IgD-negative memory B cell (primary cell): ENCODE measurements around the gene INPP5E. TPM values are rescaled to one million over a fixed set of nuclear protein-coding genes. Genes with fewer than 3 reads are reported as not detected.

Experiments used
- H3K27ac Mint-ChIP-seq, 3 donors: one replicate each; pipeline ENCODE4 v1.8.0; 2020 to 2022; ENCODE audit warnings: mild to moderate bottlenecking in 3 of 3, mixed read lengths in 3 of 3, moderate library complexity in 1 of 3
- H3K27me3 Mint-ChIP-seq: one replicate; pipeline ENCODE4 v1.8.0; 2021; ENCODE audit warnings: mixed read lengths
- H3K36me3 Mint-ChIP-seq: one replicate; pipeline ENCODE4 v1.8.0; 2020; ENCODE audit warnings: mild to moderate bottlenecking, mixed read lengths
- H3K4me1 Mint-ChIP-seq, 3 donors: one replicate each; pipeline ENCODE4 v1.8.0; 2020 to 2022; ENCODE audit warnings: mixed read lengths in 3 of 3, mild to moderate bottlenecking in 1 of 3
- H3K4me3 Mint-ChIP-seq, 4 donors: one replicate each; pipeline ENCODE4 v1.8.0; 2020 to 2022; ENCODE audit warnings: mild to moderate bottlenecking in 4 of 4, mixed read lengths in 4 of 4, moderate library complexity in 3 of 4
- H3K9me3 Mint-ChIP-seq, 3 donors: one replicate each; pipeline ENCODE4 v1.8.0; 2020 to 2021; ENCODE audit warnings: mixed read lengths in 3 of 3, mild to moderate bottlenecking in 1 of 3
- polyA plus RNA-seq: library from polyadenylated mRNA; unstranded; fragments of 300-500 nt; fragmentation: Illumina TruSeq; gene quantifications from one replicate; pipeline ENCODE4 v1.2.3, GENCODE V29; 2021

The INPP5E gene
- polyA plus RNA-seq, 1 donor from 2014 or later, result 6.9 TPM

DNA sequence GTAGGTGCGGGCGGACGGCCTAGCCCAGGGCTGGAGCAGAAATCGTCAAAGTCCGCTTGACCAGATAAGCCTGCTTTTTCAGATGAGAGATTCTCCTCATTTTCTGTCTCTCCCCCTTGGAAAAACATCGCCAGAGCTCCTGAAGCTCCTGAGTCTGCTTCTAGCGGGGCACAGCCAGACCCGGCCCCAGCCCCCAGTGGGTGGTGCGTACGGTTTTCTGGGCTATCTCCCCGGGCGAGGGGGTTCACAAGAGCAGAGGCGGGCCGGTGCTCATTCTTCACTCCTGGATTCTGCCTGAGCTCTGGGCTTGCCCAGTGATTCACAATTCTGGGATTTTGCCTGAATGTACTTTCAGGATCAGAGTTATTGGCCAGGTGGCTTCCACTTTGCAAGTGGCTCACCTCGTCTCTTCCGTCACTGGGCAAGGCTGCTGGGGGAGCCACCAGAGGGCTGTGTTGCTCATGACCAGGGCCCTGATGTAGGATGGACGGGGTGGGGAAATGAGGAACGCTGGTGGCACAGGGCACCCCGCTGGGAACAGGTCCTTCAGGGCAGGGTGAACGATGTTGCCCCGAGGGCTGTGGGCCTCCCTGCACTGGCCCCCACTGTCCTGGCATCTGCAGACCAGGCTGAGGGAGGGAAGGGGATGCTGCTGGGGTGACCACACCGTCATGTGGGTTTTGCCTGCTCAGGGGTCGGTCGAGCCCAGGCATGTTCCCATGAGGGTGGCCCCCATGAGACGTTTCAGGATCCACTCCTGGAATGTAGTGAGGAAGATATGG lies 36.9 kb upstream of the INPP5E start:
- H3K4me3 Mint-ChIP-seq, result no peak overlapping the region
- no peaks in the 10 kb centered on the region for H3K9me3 Mint-ChIP-seq
- H3K27me3 Mint-ChIP-seq, result no peaks in the 10 kb centered on the region
- peak overlapping the region in 1 of 3 donors; percentile 19 for H3K27ac Mint-ChIP-seq
- no peaks in the 10 kb centered on the region for H3K36me3 Mint-ChIP-seq
- peaks cover 12 to 15% (median 13%) of the 10 kb centered on the region in 3 donors for H3K4me1 Mint-ChIP-seq

DNA sequence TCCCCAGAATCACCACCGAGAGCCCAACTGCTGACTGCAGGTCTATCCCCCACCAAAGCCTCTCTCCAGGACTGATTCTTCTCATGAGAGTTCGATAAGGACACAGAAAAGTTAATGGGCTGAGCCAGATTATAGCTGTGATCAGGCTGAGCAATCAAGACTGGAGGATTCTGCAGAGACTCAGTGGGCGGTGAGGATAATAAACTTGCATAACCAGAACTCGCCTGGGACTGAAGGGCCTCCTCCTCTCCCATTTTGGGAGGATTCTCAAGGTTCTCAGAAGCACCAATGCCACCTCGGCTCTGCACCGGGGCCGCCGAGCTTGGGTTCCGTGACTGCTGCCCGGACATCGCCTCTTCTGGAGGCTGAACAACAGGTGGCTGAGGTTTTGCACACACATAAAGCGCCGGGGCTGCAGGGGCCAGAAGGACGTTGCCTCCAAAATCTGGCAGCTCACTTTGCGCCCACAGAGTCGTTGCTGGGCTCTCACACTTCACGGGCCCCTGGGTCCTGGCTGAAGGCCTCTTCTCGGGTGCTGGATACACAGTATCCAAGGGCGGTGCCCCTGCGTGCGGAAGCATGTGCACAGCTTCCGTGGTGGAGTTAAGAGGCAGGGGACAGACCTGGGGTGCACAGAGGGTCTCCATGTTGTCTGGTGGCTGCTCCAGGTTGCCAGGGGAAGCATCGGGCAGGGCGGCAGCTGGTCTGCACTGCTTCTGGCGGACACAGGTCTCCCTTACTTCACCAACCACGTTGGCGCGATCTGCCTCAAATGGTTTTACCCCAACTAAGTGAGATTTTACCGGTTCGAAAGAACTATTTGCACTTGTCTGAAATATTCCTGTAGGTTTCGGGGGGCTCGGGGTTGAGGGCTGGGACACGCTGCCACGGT lies 35.6 kb upstream of the INPP5E start:
- Mint-ChIP-seq H3K36me3 (no peaks in the 10 kb centered on the region), H3K4me3 (no peak overlapping the region), H3K27me3 (no peaks in the 10 kb centered on the region), H3K27ac (peak overlapping the region in 1 of 3 donors; percentile 62), H3K4me1 (peaks cover 8 to 11% (median 9%) of the 10 kb centered on the region in 3 donors), H3K9me3 (no peaks in the 10 kb centered on the region)

DNA sequence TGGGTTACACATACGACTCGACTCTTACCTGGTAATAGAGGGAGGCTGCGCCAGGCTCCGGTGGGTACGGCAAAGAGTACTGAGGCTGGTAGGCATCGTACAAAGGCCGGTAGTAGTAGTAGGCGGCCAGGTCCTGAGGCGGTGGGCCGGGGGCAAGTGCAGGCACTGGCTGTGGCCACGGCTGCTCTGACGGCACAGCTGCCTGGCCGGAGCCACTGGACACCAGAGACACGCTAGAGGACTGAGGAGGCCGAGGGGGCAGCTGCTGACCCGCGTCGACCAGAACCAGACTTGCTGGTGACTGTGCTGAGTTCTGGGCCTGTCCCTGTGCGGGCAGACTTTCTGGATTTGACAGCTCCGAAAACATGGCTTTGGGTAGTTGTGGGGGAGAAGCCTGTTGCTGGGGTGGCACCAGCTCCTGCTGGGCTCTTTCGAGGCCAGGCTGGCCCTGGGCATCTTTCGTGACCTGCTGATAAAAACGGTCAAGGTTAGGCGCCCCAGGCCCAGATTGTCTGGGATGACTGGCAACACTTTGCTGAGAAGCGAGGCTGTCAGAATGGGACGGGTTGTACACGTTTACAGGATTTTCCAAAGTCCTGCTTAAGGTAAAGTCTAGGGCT lies 34.5 kb upstream of the INPP5E start:
- Mint-ChIP-seq H3K9me3 (no peaks in the 10 kb centered on the region), H3K36me3 (no peaks in the 10 kb centered on the region), H3K27ac (peak overlapping the region in 1 of 3 donors; percentile 62), H3K4me3 (no peak overlapping the region), H3K27me3 (no peaks in the 10 kb centered on the region), H3K4me1 (peaks cover 4 to 7% (median 6%) of the 10 kb centered on the region in 3 donors)

DNA sequence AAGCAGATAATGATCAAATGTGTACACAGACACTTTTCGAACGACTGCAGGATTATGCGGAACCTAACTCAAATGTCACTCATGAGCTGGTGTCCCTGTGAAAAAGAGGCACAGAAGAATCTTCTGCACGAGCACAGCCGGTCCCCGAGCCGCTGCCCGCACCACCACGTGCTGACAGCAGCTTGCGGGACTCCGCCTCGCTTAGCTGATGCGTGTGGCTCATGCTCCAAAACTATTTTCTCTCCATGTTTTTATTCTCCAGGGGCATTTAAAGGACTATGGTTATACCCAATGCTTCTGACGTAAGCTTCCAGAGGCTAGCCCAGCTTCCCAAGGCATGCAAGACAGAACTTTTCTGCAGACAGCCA lies 33.7 kb upstream of the INPP5E start:
- no peaks in the 10 kb centered on the region for H3K36me3 Mint-ChIP-seq
- H3K9me3 Mint-ChIP-seq, result no peaks in the 10 kb centered on the region
- H3K27ac Mint-ChIP-seq, result no peak overlapping the region
- H3K27me3 Mint-ChIP-seq, result no peaks in the 10 kb centered on the region
- H3K4me3 Mint-ChIP-seq, result no peak overlapping the region
- H3K4me1 Mint-ChIP-seq, result peaks cover 0 to 4% (median 2%) of the 10 kb centered on the region in 3 donors

DNA sequence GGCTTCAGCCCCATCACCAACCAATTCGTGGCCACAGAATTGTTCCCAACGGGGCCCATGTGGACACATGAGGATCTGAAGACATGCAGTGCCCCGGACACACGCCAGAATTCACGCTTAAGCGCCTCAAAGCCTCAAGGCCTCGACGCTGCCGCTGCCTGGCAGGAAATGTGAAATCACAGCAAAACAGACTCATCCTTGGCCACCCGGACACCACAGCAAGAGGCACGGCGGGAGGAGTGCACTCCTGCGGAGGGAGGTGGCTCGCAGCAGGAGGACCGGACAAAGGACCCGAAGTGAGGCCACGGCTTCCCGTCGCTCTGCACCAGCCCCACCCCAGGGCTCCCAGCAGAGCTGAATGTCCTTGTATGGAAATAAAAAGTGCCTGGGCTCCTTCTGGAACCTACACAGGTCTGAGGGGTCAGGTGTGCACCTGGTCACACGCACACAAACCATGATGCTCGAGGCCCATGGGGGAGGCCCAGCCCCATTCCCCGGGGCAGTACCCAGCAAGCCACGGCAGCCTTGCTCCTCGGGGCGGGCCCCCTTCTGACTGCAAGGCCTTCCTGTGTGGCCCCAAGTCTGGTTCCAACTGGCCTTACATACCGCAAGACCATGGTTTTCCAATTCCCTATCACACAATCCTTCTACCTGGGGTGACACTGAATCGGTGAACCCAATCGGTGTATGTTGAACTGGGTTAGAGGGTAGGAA lies 33.2 kb upstream of the INPP5E start:
- Mint-ChIP-seq H3K4me3 (no peak overlapping the region), H3K27me3 (no peaks in the 10 kb centered on the region), H3K4me1 (peaks cover 0 to 2% (median 2%) of the 10 kb centered on the region in 3 donors), H3K36me3 (no peaks in the 10 kb centered on the region), H3K27ac (no peak overlapping the region), H3K9me3 (no peaks in the 10 kb centered on the region)

DNA sequence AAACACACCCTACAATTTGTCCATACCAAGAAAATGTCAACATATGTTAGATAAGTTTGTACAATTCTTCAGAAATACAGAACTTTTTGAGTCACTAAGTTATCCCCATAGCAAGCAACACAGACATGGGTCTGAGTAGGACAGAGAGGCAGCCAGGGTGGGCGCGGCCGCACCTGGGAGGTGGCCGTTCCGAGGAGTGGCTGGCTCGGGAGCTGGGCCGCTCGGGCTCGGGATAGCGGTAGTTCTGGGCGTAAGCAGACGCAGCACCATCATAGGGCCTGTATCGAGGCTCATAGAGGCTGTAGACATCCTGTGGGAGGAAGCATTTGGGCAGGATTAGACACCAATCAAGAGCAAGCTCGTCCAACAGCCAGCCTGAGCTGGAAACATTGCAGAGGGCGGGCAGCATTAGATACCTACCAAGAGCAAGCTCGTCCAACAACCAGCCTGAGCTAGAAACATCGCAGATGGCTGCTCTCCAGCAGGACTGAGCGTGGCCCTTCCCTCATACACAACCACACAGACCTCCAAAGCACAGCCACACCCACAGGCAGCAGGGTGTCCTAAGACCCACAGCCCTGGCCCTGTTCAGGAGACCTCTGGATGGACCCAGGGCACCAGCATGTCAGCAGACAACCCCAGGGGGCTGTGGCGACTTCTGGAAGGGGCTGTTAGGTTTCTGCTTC lies 32.3 kb upstream of the INPP5E start:
- Mint-ChIP-seq H3K27ac (no peak overlapping the region), H3K4me3 (no peak overlapping the region), H3K27me3 (no peaks in the 10 kb centered on the region), H3K9me3 (no peaks in the 10 kb centered on the region), H3K36me3 (no peaks in the 10 kb centered on the region), H3K4me1 (peaks cover 0 to 2% (median 0%) of the 10 kb centered on the region in 3 donors)

DNA sequence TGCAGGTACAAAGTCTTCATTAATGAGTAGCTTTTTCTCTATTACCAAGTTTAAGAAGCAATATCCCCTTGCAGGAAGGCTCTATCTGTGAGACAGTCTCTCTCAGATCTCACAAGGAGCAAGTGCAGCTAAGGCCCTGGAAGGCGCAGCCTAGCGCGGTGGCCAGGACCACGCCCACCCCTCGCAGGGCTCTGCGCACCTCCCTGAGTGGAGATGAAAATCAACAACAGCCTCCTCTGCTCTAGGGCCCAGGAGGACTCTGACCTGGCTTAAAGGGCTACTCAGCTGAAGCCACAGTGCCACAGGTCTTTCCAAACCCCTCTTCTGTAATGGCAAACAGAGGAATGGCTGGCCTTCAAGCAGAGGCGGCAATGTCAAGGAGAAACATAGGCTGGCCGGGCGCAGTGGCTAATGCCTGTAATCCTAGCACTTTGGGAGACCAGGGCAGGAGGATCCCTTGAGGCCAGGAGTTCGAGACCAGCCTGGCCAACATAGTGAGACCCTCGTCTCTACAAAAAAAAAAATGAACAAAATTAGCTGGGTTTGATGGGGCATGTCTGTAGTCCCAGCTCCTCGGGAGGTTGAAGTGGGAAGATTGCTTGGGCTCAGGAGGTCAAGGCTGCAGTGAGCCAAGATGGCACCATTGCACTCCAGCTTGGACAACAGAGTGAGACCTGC lies 31.3 kb upstream of the INPP5E start:
- Mint-ChIP-seq H3K36me3 (peaks cover 2% of the 10 kb centered on the region), H3K4me3 (no peak overlapping the region), H3K4me1 (peaks cover 0 to 2% (median 0%) of the 10 kb centered on the region in 3 donors), H3K9me3 (no peaks in the 10 kb centered on the region), H3K27me3 (no peaks in the 10 kb centered on the region), H3K27ac (no peak overlapping the region)

DNA sequence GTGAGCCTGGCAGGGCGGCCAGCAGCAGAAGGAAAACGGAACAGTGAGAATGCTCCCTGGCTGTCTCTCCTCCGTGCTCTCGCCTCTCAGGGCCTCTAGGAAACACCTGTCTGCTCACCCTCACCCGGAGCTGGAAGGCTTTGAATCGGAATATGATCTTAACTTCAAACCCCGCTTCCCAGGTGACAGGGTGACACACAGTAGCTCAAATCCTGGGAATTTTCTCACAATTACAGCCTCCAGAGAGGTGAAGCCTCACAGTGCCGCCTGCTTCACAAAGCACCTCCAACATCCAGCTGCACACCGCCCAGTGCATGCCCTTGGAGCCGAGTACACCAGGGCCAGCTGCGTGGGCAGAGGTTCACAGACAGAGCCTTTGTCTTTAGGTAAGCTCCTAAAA lies 30.7 kb upstream of the INPP5E start:
- H3K27me3 Mint-ChIP-seq, result no peaks in the 10 kb centered on the region
- no peak overlapping the region for H3K4me3 Mint-ChIP-seq
- H3K27ac Mint-ChIP-seq, result no peak overlapping the region
- H3K36me3 Mint-ChIP-seq, result peaks cover 2% of the 10 kb centered on the region
- H3K4me1 Mint-ChIP-seq, result peaks cover 0 to 2% (median 0%) of the 10 kb centered on the region in 3 donors
- H3K9me3 Mint-ChIP-seq, result no peaks in the 10 kb centered on the region

DNA sequence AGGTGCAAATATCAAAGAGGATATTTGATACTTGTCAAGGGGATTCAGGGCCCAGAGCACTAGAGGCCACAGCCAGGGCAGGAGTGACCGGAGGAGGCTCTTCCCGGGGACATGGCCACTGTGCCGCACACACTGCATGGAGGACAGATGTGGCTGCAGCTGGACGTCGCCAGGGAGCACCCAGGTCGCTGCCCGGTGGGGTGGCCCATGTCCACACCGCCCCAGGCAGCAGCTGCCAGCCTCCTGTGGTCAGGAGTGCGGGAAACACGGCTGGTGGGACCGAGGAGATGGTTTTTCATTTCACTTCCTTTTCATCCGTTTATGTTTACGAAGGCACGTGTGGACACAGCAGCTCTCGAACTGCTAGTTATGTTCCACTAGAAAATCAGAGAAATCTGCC lies 28.1 kb upstream of the INPP5E start:
- Mint-ChIP-seq H3K9me3 (no peaks in the 10 kb centered on the region), H3K36me3 (peaks cover 2% of the 10 kb centered on the region), H3K4me1 (no peaks in the 10 kb centered on the region), H3K27me3 (no peaks in the 10 kb centered on the region), H3K27ac (no peak overlapping the region), H3K4me3 (no peak overlapping the region)

DNA sequence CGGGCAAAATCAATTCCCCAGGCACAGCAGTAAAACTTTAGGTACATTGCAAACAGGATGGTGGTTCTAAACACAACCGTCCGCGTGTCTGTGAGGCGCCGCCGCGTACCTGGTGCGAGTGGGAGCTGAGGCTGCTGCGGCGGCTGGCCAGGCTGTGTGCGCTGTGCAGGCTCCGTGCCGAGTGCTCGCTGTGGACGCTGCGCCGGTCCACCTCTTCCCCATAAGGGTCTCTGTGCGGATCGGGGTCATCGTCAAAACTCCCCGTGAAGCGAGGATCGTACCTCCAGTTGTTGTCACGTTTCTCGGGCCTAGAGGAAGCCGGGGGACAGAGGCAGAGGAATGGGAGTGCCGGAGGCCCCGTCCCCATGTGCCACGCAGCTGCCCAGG lies 26.5 kb upstream of the INPP5E start:
- Mint-ChIP-seq H3K27me3 (no peaks in the 10 kb centered on the region), H3K4me1 (no peaks in the 10 kb centered on the region), H3K36me3 (peaks cover 2% of the 10 kb centered on the region), H3K27ac (no peak overlapping the region), H3K4me3 (no peak overlapping the region), H3K9me3 (no peaks in the 10 kb centered on the region)

DNA sequence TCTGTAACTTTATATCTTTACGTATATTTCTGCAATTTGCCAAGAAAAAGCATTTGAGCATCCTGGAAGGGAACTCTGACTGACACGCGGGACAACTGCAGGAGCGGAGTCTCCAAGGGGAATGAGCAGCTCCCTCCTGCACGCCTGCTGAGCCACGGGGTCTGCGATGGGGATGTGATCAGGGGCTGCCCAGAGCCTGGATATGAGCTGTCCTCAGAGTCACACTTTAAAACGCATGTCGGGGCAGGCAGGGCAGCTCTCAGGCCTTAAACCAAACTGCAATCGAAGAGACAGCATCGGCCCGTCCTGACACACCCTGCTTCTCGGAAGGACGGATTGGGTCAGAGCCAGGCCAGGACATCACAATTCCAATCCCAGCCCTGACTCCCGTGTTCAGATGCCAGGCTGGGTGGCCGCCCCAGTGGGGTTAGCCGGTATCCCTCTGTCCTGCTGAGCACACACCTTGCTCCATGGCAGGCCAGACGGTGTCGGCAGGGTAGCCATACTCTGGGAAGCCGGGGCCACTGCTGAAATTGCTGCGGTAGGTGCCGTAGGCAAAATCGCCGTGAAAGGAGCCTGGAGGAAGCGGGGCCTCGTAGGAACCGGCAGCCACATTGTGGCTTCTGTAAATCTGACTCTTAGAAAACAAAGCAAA lies 26.0 kb upstream of the INPP5E start:
- no peak overlapping the region for H3K27ac Mint-ChIP-seq
- H3K27me3 Mint-ChIP-seq, result no peaks in the 10 kb centered on the region
- no peaks in the 10 kb centered on the region for H3K9me3 Mint-ChIP-seq
- H3K4me3 Mint-ChIP-seq, result no peak overlapping the region
- H3K36me3 Mint-ChIP-seq, result peaks cover 2% of the 10 kb centered on the region
- no peaks in the 10 kb centered on the region for H3K4me1 Mint-ChIP-seq

DNA sequence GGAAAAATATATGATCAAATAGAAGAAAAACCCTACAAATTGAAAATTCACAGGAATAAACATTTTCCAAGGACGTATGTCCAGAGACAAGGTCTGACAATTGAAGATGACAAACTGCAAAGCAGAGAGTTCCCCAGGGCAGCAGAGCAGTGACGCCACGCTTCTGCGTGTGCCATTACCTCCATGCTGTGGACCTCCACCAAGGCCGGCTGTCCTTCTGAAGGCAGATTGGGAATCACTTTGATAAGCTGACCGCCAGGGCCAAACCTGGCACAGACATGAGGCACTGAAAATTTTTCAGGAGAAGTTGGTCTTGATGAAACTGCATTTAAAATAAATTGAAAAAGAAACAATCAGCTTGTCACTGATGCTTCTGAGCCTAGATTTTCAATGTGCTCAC lies 24.6 kb upstream of the INPP5E start:
- Mint-ChIP-seq H3K4me3 (no peak overlapping the region), H3K27ac (peak overlapping the region in 1 of 3 donors; percentile 25), H3K9me3 (no peaks in the 10 kb centered on the region), H3K36me3 (peaks cover 2% of the 10 kb centered on the region), H3K27me3 (no peaks in the 10 kb centered on the region), H3K4me1 (no peaks in the 10 kb centered on the region)

DNA sequence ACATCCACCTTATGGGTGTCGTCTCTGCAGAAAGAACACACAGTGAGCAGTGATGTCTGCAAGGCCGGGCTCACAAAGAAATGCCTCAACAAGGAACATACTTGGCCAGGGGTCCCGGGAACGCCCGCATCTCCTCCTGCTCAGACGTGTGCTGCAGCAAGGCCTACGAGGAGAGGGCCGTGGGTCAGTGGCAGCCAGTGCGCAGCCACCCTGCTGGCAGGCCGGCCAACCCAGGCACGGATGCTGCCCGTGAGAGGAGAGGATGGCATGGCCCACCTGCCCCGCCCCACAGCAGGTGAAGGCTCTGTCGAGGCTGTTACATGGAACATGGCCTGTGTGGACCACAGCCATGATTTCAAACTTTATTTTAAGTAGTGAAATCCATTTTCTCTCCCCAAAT lies 23.9 kb upstream of the INPP5E start:
- H3K4me3 Mint-ChIP-seq, result no peak overlapping the region
- H3K36me3 Mint-ChIP-seq, result peaks cover 2% of the 10 kb centered on the region
- peak overlapping the region in 1 of 3 donors; percentile 25 for H3K27ac Mint-ChIP-seq

More for the DNA sequence above, 23.9 kb upstream of the INPP5E start:
- Mint-ChIP-seq H3K4me1 (no peaks in the 10 kb centered on the region), H3K27me3 (no peaks in the 10 kb centered on the region), H3K9me3 (no peaks in the 10 kb centered on the region)
